Loucy (cell line): ENCODE data around the gene TRMT5.

Experiments used
- H2AFZ ChIP-seq: fragments of 200-600 bp; sonication (generic); 2 replicates; pipeline ENCODE4 v1.6.0; 2016; ENCODE audit warnings: antibody characterized with exemption, mild to moderate bottlenecking, low read length, moderate library complexity
- H3F3A ChIP-seq: fragments of 200-600 bp; 2 replicates; pipeline ENCODE4 v1.6.0; 2016; ENCODE audit warnings: antibody characterized with exemption, low read depth, mild to moderate bottlenecking
- H3K27me3 ChIP-seq: fragments of 200-600 bp; sonication (generic); 2 replicates; pipeline ENCODE4 v1.6.1; 2014; ENCODE audit warnings: low read length, mild to moderate bottlenecking; ENCODE audit not compliant: insufficient read depth, poor library complexity, severe bottlenecking
- H3K36me3 ChIP-seq: fragments of 200-600 bp; sonication (generic); 2 replicates; pipeline ENCODE4 v1.6.1; 2016; ENCODE audit warnings: low read length; ENCODE audit not compliant: insufficient read depth
- H3K4me1 ChIP-seq: fragments of 200-600 bp; sonication (generic); 2 replicates; pipeline ENCODE4 v1.5.1; 2014; ENCODE audit warnings: low read length, mild to moderate bottlenecking; ENCODE audit not compliant: insufficient read depth, poor library complexity, severe bottlenecking
- H3K4me2 ChIP-seq: fragments of 200-600 bp; sonication (generic); 2 replicates; pipeline ENCODE4 v1.6.0; 2014; ENCODE audit warnings: antibody characterized with exemption, low read length, low read depth, mild to moderate bottlenecking; ENCODE audit not compliant: poor library complexity, severe bottlenecking
- H3K4me3 ChIP-seq: fragments of 200-600 bp; sonication (generic); 2 replicates; pipeline ENCODE4 v1.5.1; 2014; ENCODE audit warnings: low read length, mild to moderate bottlenecking, mixed read lengths; ENCODE audit not compliant: poor library complexity, severe bottlenecking
- H3K79me2 ChIP-seq: fragments of 200-600 bp; sonication (generic); 2 replicates; pipeline ENCODE4 v1.6.1; 2014; ENCODE audit warnings: low read length; ENCODE audit not compliant: insufficient read depth
- H3K9ac ChIP-seq: fragments of 200-600 bp; sonication (generic); 2 replicates; pipeline ENCODE4 v1.6.0; 2014; ENCODE audit warnings: mild to moderate bottlenecking, low read depth, low read length, moderate library complexity; ENCODE audit not compliant: poor library complexity, severe bottlenecking
- H3K9me2 ChIP-seq: fragments of 200-600 bp; sonication (generic); replicated peaks from 2 replicates; pipeline ENCODE4 v1.6.1; 2016; ENCODE audit warnings: low read depth, low read length, mixed read lengths
- H3K9me3 ChIP-seq: fragments of 200-600 bp; sonication (generic); 2 replicates; pipeline ENCODE4 v1.6.1; 2014; ENCODE audit warnings: mild to moderate bottlenecking, antibody characterized with exemption, low read length, low read depth; ENCODE audit not compliant: insufficient read depth
- H4K20me1 ChIP-seq: fragments of 200-600 bp; sonication (generic); 2 replicates; pipeline ENCODE4 v1.6.0; 2014; ENCODE audit warnings: antibody characterized with exemption, low read length, mild to moderate bottlenecking; ENCODE audit not compliant: insufficient read depth, poor library complexity, severe bottlenecking
- EZH2phosphoT487 ChIP-seq: fragments of 200-600 bp; IDR thresholded peaks from 2 replicates; pipeline ENCODE4 v1.6.1; 2018; ENCODE audit warnings: antibody characterized with exemption, mild to moderate bottlenecking, moderate library complexity, borderline replicate concordance
- TF ChIP-seq, protein P1 (sequence below): fragments of 200-600 bp; sonication (generic); conservative IDR thresholded peaks from 2 replicates; pipeline ENCODE4 v1.5.1; 2014; ENCODE audit warnings: mild to moderate bottlenecking, antibody characterized with exemption, low read length

Gene TRMT5

DNA sequence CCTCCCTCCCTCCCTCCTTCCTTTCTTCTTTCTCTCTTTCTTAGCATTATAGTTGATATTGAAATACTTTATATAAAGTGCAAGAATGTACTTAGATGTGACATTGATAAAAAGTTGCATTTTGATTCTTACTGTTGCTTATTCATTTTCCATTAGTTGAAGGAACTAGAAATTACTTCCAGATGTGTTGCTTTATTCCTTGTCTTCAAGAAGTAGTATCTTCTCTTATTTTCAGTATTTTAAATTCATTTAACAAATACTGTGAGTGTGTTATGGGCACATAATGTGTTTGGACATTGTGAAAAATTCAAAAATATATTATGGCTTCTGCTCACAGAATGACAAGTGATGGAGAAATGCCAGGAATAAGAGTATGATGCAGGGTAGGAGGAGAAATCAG lies 45.6 kb downstream of the TRMT5 start:
- no peak overlapping the region for H3K9ac ChIP-seq
- no peaks in the 10 kb centered on the region for H3K27me3 ChIP-seq
- H3K79me2 ChIP-seq = no peaks in the 10 kb centered on the region
- H3K4me3 ChIP-seq = no peak overlapping the region
- TF ChIP-seq, protein P1, sequence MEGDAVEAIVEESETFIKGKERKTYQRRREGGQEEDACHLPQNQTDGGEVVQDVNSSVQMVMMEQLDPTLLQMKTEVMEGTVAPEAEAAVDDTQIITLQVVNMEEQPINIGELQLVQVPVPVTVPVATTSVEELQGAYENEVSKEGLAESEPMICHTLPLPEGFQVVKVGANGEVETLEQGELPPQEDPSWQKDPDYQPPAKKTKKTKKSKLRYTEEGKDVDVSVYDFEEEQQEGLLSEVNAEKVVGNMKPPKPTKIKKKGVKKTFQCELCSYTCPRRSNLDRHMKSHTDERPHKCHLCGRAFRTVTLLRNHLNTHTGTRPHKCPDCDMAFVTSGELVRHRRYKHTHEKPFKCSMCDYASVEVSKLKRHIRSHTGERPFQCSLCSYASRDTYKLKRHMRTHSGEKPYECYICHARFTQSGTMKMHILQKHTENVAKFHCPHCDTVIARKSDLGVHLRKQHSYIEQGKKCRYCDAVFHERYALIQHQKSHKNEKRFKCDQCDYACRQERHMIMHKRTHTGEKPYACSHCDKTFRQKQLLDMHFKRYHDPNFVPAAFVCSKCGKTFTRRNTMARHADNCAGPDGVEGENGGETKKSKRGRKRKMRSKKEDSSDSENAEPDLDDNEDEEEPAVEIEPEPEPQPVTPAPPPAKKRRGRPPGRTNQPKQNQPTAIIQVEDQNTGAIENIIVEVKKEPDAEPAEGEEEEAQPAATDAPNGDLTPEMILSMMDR = no peak
- TF ChIP-seq EZH2phosphoT487 = no peak
- no peak overlapping the region for H2AFZ ChIP-seq
- H3K9me2 ChIP-seq = no peaks in the 10 kb centered on the region
- H3K4me1 ChIP-seq = peaks cover 9% of the 10 kb centered on the region
- H3K36me3 ChIP-seq = no peaks in the 10 kb centered on the region
- no peaks in the 10 kb centered on the region for H3K9me3 ChIP-seq
- peaks cover 5% of the 10 kb centered on the region for H4K20me1 ChIP-seq
- no peak overlapping the region for H3K4me2 ChIP-seq
- H3F3A ChIP-seq = no peaks in the 10 kb centered on the region

DNA sequence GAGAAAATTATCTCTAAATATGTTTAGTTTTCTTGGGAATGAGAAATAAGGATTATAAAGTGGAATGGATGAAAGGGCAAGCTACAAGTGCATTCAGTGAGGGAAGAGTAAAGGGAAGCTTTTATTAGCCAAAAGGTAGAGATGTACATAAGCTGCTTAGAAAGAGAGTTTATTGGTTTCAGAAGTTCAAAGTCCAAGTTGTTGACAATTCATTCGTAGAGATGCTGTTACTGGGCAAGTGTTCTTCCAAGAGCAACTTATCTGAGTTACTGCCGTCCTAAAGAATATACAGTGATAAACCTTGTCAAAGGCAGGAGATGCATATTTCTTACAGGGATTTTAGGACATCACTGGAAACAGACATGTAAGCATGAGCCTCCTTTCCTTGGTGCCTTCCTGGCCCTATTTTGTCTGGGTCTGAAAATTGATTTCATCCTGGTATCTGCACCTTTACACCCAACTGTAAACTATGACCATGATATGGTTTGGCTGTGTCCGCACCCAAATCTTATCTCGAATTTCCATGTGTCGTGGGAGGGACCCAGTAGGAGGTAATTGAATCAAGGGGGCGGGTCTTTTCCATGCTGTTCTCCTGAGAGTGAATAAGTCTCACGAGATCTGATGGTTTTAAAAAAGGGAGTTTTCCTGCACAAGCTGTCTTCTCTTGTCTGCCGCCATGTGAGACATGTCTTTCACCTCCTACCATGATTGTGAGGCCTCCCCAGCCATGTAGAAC lies 46.8 kb downstream of the TRMT5 start:
- H3K79me2 ChIP-seq = no peaks in the 10 kb centered on the region
- H2AFZ ChIP-seq = no peak overlapping the region
- H3K4me2 ChIP-seq = no peak overlapping the region
- no peaks in the 10 kb centered on the region for H3F3A ChIP-seq
- H3K9me3 ChIP-seq = no peaks in the 10 kb centered on the region
- H3K27me3 ChIP-seq = no peaks in the 10 kb centered on the region
- no peak overlapping the region for H3K4me3 ChIP-seq
- peaks cover 9% of the 10 kb centered on the region for H3K4me1 ChIP-seq
- H4K20me1 ChIP-seq = peaks cover 5% of the 10 kb centered on the region
- TF ChIP-seq EZH2phosphoT487 = no peak
- TF ChIP-seq, protein P1 = no peak
- H3K9ac ChIP-seq = no peak overlapping the region
- H3K36me3 ChIP-seq = no peaks in the 10 kb centered on the region
- no peaks in the 10 kb centered on the region for H3K9me2 ChIP-seq

DNA sequence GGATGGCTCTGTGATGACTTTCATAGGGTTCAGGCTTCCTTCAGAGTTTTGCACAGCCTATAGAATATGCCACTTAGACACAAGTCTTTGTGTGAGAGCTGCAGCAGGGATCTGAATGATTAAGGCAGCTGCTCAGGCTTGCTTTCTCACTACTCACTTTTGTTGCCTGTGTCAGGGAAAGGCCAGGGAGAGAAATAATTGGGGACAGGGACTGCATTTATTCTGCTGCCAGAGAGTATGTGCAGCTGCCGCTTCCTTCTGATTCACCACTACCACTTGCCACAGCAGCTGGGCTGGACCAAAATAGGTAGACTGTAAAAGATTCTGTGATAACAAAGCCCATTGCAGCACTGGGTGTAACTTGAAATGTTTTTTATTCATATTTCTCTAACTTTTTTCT lies 49.7 kb downstream of the TRMT5 start:
- Histone ChIP-seq H3K9me2 (no peaks in the 10 kb centered on the region), H3K4me1 (peaks cover 9% of the 10 kb centered on the region), H3K4me2 (peak overlapping the region; percentile 7), H3K9me3 (no peaks in the 10 kb centered on the region), H3F3A (no peaks in the 10 kb centered on the region), H2AFZ (no peak overlapping the region), H3K79me2 (no peaks in the 10 kb centered on the region), H3K27me3 (no peaks in the 10 kb centered on the region), H3K4me3 (no peak overlapping the region), H4K20me1 (peaks cover 5% of the 10 kb centered on the region), H3K9ac (no peak overlapping the region), H3K36me3 (no peaks in the 10 kb centered on the region)
- no peak for TF ChIP-seq EZH2phosphoT487
- TF ChIP-seq, protein P1 = no peak
